ENCODE measurements around the gene PRDM5.

DNA sequence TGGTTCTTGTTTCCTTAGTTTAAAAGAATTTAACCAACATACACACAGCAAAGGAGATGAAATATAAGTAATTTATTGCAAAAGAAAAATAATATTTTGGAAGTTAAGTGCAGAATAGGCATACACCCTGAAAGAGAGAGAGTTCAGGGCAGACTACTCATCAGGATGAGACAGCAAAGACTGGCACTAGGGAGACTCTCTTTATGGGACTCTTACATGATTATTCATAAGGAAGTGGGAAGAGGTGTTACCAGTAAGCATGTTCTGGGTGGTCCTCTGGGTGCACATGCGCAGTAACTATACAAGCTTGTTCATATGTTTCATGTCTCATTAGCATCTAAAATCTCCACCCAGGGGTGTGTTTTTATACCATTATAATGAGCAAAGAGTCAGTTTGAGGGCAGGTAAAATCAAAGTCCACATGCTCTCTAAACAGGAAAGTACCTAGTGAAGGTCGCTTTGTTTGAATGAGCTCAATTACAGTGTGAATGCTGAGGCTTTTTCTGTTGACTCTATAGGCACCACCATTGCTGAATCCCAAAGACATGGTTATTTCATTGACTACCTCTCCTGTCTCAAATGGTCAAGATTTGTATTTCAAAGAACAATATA lies 38.2 kb upstream of the PRDM5 start:
- no peak for TF ChIP-seq PRPF4 (IDR thresholded peaks at IDR 0.05; ENCODE audit: insufficient read depth, low read depth, low read length, poor library complexity, severe bottlenecking)
- TF ChIP-seq ERF (CRISPR knock-in tag; IDR thresholded peaks at IDR 0.05): no peak
- TF ChIP-seq, protein P1, sequence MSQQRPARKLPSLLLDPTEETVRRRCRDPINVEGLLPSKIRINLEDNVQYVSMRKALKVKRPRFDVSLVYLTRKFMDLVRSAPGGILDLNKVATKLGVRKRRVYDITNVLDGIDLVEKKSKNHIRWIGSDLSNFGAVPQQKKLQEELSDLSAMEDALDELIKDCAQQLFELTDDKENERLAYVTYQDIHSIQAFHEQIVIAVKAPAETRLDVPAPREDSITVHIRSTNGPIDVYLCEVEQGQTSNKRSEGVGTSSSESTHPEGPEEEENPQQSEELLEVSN (IDR thresholded peaks at IDR 0.05; ENCODE audit: borderline replicate concordance in 1 of 2, extremely low read depth in 1 of 2, insufficient read depth in 1 of 2, insufficient read length in 1 of 2, low read depth in 1 of 2, low read length in 1 of 2, poor library complexity in 1 of 2, severe bottlenecking in 1 of 2): no peak
- TF ChIP-seq MAFF (IDR thresholded peaks at IDR 0.05; ENCODE audit: low read length): no peak
- TF ChIP-seq, protein P2, sequence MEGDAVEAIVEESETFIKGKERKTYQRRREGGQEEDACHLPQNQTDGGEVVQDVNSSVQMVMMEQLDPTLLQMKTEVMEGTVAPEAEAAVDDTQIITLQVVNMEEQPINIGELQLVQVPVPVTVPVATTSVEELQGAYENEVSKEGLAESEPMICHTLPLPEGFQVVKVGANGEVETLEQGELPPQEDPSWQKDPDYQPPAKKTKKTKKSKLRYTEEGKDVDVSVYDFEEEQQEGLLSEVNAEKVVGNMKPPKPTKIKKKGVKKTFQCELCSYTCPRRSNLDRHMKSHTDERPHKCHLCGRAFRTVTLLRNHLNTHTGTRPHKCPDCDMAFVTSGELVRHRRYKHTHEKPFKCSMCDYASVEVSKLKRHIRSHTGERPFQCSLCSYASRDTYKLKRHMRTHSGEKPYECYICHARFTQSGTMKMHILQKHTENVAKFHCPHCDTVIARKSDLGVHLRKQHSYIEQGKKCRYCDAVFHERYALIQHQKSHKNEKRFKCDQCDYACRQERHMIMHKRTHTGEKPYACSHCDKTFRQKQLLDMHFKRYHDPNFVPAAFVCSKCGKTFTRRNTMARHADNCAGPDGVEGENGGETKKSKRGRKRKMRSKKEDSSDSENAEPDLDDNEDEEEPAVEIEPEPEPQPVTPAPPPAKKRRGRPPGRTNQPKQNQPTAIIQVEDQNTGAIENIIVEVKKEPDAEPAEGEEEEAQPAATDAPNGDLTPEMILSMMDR (IDR thresholded peaks at IDR 0.05 in 2 of 3, conservative IDR thresholded peaks at IDR 0.05 in 1 of 3; ENCODE audit: insufficient read depth in 2 of 3, low read depth in 1 of 3, low read length in 3 of 3): no peak
- TF ChIP-seq TAL1 (IDR thresholded peaks at IDR 0.05): no peak
- TF ChIP-seq ZNF780A (CRISPR knock-in tag; IDR thresholded peaks at IDR 0.05): no peak
- TF ChIP-seq, protein P3, sequence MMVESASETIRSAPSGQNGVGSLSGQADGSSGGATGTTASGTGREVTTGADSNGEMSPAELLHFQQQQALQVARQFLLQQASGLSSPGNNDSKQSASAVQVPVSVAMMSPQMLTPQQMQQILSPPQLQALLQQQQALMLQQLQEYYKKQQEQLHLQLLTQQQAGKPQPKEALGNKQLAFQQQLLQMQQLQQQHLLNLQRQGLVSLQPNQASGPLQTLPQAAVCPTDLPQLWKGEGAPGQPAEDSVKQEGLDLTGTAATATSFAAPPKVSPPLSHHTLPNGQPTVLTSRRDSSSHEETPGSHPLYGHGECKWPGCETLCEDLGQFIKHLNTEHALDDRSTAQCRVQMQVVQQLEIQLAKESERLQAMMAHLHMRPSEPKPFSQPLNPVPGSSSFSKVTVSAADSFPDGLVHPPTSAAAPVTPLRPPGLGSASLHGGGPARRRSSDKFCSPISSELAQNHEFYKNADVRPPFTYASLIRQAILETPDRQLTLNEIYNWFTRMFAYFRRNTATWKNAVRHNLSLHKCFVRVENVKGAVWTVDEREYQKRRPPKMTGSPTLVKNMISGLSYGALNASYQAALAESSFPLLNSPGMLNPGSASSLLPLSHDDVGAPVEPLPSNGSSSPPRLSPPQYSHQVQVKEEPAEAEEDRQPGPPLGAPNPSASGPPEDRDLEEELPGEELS (CRISPR knock-in tag; IDR thresholded peaks at IDR 0.05; ENCODE audit: borderline replicate concordance): no peak
- TF ChIP-seq MYC (IDR thresholded peaks at IDR 0.05; ENCODE audit: low read depth, low read length): no peak
- TF ChIP-seq MYC (CRISPR knock-in tag; IDR thresholded peaks at IDR 0.05; ENCODE audit: borderline replicate concordance, low read depth): no peak
- TF ChIP-seq TAF1 (IDR thresholded peaks at IDR 0.05; ENCODE audit: control insufficient read depth, extremely low read depth, insufficient read depth, low read length, severe bottlenecking): no peak
- TF ChIP-seq, protein P4, sequence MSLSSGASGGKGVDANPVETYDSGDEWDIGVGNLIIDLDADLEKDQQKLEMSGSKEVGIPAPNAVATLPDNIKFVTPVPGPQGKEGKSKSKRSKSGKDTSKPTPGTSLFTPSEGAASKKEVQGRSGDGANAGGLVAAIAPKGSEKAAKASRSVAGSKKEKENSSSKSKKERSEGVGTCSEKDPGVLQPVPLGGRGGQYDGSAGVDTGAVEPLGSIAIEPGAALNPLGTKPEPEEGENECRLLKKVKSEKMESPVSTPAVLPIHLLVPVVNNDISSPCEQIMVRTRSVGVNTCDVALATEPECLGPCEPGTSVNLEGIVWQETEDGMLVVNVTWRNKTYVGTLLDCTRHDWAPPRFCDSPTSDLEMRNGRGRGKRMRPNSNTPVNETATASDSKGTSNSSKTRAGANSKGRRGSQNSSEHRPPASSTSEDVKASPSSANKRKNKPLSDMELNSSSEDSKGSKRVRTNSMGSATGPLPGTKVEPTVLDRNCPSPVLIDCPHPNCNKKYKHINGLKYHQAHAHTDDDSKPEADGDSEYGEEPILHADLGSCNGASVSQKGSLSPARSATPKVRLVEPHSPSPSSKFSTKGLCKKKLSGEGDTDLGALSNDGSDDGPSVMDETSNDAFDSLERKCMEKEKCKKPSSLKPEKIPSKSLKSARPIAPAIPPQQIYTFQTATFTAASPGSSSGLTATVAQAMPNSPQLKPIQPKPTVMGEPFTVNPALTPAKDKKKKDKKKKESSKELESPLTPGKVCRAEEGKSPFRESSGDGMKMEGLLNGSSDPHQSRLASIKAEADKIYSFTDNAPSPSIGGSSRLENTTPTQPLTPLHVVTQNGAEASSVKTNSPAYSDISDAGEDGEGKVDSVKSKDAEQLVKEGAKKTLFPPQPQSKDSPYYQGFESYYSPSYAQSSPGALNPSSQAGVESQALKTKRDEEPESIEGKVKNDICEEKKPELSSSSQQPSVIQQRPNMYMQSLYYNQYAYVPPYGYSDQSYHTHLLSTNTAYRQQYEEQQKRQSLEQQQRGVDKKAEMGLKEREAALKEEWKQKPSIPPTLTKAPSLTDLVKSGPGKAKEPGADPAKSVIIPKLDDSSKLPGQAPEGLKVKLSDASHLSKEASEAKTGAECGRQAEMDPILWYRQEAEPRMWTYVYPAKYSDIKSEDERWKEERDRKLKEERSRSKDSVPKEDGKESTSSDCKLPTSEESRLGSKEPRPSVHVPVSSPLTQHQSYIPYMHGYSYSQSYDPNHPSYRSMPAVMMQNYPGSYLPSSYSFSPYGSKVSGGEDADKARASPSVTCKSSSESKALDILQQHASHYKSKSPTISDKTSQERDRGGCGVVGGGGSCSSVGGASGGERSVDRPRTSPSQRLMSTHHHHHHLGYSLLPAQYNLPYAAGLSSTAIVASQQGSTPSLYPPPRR (CRISPR knock-in tag; IDR thresholded peaks at IDR 0.05; ENCODE audit: borderline replicate concordance): no peak
